Measurements from ENCODE around the gene NDUFB4. TPM values are rescaled to one million over a fixed set of nuclear protein-coding genes. Genes with fewer than 3 reads are reported as not detected.

Gene NDUFB4
- total RNA-seq, 5 donors from 2014 or later (not counting 1 experiment from before 2014, with no cell fraction given): 59.3 to 79.6 (median 73.6) TPM

DNA sequence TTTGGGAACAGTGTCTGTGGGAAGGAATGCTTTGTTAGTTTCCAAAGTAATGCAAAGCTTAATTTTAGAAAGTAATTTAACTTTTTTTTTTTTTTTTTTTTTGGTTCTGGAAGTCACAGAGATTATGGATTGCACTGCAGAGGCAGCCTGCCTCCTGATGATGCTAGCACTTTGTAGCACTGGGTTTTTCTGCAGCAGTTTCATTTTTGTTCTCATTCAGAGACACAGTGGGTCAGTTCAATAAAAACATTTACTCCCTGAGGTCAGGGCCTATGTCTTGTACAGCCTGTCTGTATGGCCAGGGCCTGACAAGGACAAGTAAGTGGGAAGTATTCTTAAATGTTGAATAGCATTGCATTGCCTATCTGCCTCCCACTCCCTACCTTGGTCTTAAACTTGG is 39.0 kb upstream of the NDUFB4 start:
- CTCF ChIA-PET: interaction anchor here (0.6 to 2.1 kb wide), 17 partner anchors 8 to 1681 kb away, joined by 3 to 7 read pairs (median 5); partner anchors contain the start of gene NDUFB4 (in 1 of the 2)
- Histone ChIP-seq H3K4me3 (ENCODE audit: control insufficient read depth in 1 of 2, extremely low read depth in 1 of 2, low read length in 1 of 2) (no peak overlapping the region), H3K4me1 (ENCODE audit: control insufficient read depth in 1 of 2, extremely low read depth in 1 of 2, insufficient read depth in 2 of 2, low read length in 2 of 2) (peaks cover 5 to 16% of the 10 kb centered on the region in 2 experiments), H3K9me3 (no peaks in the 10 kb centered on the region), H3K27me3 (replicated peaks in 1 of 2; ENCODE audit: control insufficient read depth in 2 of 2, extremely low read depth in 1 of 2, insufficient read depth in 2 of 2, low read length in 1 of 2) (peaks cover 0 to 15% of the 10 kb centered on the region in 2 experiments), H3K36me3 (ENCODE audit: control insufficient read depth in 2 of 2, extremely low read depth in 1 of 2, insufficient read depth in 1 of 2, low read length in 1 of 2) (no peaks in the 10 kb centered on the region), H3K27ac (ENCODE audit: low read length) (no peak overlapping the region)
- peaks cover 4 to 11% of the 10 kb centered on the region in 2 donors for H3K27me3 Mint-ChIP-seq
- DNase-seq: no peak
- H3K4me3 Mint-ChIP-seq: no peak overlapping the region
- H3K27ac Mint-ChIP-seq: no peak overlapping the region
- POLR2A ChIA-PET: interaction anchor here (0.6 to 0.9 kb wide), 4 partner anchors 9 to 330 kb away, joined by 3 to 9 read pairs (median 4); no protein-coding TSS in a partner anchor
- peaks cover 16 to 25% (median 18%) of the 10 kb centered on the region in 3 donors for H3K4me1 Mint-ChIP-seq
- no peak for ATAC-seq (replicated peaks in 1 of 4)
- no peaks in the 10 kb centered on the region for H3K36me3 Mint-ChIP-seq
- no peaks in the 10 kb centered on the region for H3K9me3 Mint-ChIP-seq

DNA sequence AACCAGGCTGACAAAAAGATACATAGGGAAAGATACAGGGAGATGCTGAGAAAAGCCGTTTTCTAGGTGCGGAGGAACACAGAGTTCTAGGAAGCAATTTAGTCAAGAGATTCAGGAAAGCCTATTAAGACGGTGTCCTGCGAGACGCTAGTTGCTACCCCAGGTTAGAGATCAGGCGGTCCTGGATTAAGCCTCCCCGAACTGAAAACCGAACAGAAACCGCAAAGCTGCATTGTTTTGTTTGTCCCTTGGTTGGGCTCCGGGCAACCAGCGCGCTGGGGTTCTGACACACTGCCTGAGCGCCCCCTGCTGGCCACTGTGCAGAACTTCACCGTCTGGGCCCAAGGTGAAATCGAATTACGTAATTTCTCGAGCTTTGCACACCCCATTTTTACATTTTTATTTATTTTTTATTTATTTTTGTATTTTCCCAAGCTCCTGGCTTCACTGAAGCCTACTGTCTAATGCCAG is 37.3 kb upstream of the NDUFB4 start:
- ChIA-PET CTCF (interaction anchor here (0.5 to 4.1 kb wide), 38 partner anchors 9 to 714 kb away, joined by 3 to 46 read pairs (median 4); partner anchors contain the start of genes NDUFB4 (in 2 of the 2), GTF2E1 (in 1 of the 2), LRRC58 (in 1 of the 2) and RABL3 (in 1 of the 2)), POLR2A (interaction anchor here (0.5 to 1.2 kb wide), 7 partner anchors 9 to 463 kb away, joined by 3 to 9 read pairs (median 4); partner anchors contain the start of gene NDUFB4 (in 1 of the 2))
- Histone ChIP-seq H3K27ac (ENCODE audit: low read length) (no peak overlapping the region), H3K9me3 (no peaks in the 10 kb centered on the region), H3K4me1 (ENCODE audit: control insufficient read depth in 1 of 2, extremely low read depth in 1 of 2, insufficient read depth in 2 of 2, low read length in 2 of 2) (peaks cover 5 to 16% of the 10 kb centered on the region in 2 experiments), H3K27me3 (replicated peaks in 1 of 2; ENCODE audit: control insufficient read depth in 2 of 2, extremely low read depth in 1 of 2, insufficient read depth in 2 of 2, low read length in 1 of 2) (peaks cover 0 to 18% of the 10 kb centered on the region in 2 experiments), H3K4me3 (ENCODE audit: control insufficient read depth in 1 of 2, extremely low read depth in 1 of 2, low read length in 1 of 2) (peak overlapping the region; percentile 48 to 63), H3K36me3 (ENCODE audit: control insufficient read depth in 2 of 2, extremely low read depth in 1 of 2, insufficient read depth in 1 of 2, low read length in 1 of 2) (no peaks in the 10 kb centered on the region)
- Mint-ChIP-seq H3K4me1 (peaks cover 16 to 25% (median 18%) of the 10 kb centered on the region in 3 donors), H3K27me3 (peaks cover 4 to 11% of the 10 kb centered on the region in 2 donors), H3K27ac (peak overlapping the region in 1 of 2 donors; percentile 46), H3K9me3 (no peaks in the 10 kb centered on the region), H3K4me3 (peak overlapping the region; percentile 70 to 76 (median 74)), H3K36me3 (no peaks in the 10 kb centered on the region)
- WGBS (ENCODE audit: insufficient coverage): 4% methylated on average over 13 of the region's 17 CpGs
- peak; percentile 72 to 93 (median 86) for DNase-seq
- peak; percentile 82 to 90 (median 86) for ATAC-seq (replicated peaks in 1 of 4)

DNA sequence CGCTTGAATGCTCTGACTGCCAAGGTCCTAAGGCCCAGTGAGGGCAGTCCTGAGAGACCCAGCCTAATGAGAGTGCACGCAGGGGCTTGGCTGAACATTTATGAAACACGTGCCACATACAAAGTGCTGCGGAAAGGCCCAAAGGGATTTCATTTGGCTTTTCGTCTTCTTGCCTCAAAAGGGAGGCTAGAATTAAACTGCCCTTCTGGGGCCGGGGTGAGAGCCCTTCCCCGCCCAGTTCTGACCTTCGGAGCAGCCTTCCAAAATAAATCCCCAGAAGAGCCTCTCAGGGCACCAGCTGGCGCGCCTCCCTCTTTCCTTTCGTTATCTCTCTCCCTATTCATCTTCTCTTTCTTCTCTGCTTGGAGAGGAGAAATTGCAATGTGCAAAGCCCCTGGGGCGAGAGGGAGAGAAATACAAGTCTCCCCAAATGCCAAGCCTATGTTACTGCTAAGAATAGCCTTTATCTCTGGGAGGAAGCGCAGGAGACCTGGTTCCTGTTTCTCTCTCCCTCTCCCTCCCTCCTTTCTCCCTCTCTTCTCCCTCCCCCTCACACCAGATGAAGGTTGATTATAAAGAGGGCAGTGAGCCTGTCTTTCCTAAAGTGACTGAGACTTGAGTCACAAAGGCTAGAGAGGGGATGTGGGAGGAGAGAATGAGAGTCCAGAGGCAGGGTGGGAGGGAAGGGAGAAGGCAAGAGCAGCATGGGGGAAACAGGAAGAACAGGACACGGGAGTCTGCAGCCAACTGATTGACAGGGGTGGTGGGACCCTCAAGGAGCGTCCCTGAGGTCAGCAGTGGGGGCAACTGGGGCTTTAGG is 36.7 kb upstream of the NDUFB4 start:
- ATAC-seq (replicated peaks in 1 of 4): peak; percentile 22 to 53 (median 34)
- ChIA-PET POLR2A (interaction anchor here (0.5 to 1.1 kb wide), 5 partner anchors 9 to 464 kb away, joined by 3 to 6 read pairs (median 4); partner anchors contain the start of gene NDUFB4 (in 1 of the 2)), CTCF (interaction anchor here (0.6 to 4.1 kb wide), 34 partner anchors 8 to 715 kb away, joined by 3 to 46 read pairs (median 6); partner anchors contain the start of genes NDUFB4 (in 2 of the 2), GTF2E1 (in 1 of the 2), LRRC58 (in 1 of the 2) and RABL3 (in 1 of the 2))
- 17% methylated on average over 4 of the region's 15 CpGs for WGBS (ENCODE audit: insufficient coverage)
- Mint-ChIP-seq H3K4me3 (peak overlapping the region; percentile 52 to 70 (median 56)), H3K4me1 (peaks cover 16 to 25% (median 18%) of the 10 kb centered on the region in 3 donors), H3K27me3 (peaks cover 8 to 11% of the 10 kb centered on the region in 2 donors), H3K9me3 (no peaks in the 10 kb centered on the region), H3K36me3 (no peaks in the 10 kb centered on the region), H3K27ac (no peak overlapping the region)
- peaks cover 0 to 18% of the 10 kb centered on the region in 2 experiments for H3K27me3 ChIP-seq (replicated peaks in 1 of 2; ENCODE audit: control insufficient read depth in 2 of 2, extremely low read depth in 1 of 2, insufficient read depth in 2 of 2, low read length in 1 of 2)
- H3K9me3 ChIP-seq: no peaks in the 10 kb centered on the region
- H3K4me3 ChIP-seq (ENCODE audit: control insufficient read depth in 1 of 2, extremely low read depth in 1 of 2, low read length in 1 of 2): peak overlapping the region; percentile 48 to 63
- peak in 1 of 35 experiments; percentile 4 for DNase-seq
- no peak overlapping the region for H3K27ac ChIP-seq (ENCODE audit: low read length)
- no peaks in the 10 kb centered on the region for H3K36me3 ChIP-seq (ENCODE audit: control insufficient read depth in 2 of 2, extremely low read depth in 1 of 2, insufficient read depth in 1 of 2, low read length in 1 of 2)
- peaks cover 5 to 16% of the 10 kb centered on the region in 2 experiments for H3K4me1 ChIP-seq (ENCODE audit: control insufficient read depth in 1 of 2, extremely low read depth in 1 of 2, insufficient read depth in 2 of 2, low read length in 2 of 2)

- no peaks in the 10 kb centered on the region for H3K36me3 Mint-ChIP-seq
- H3K9me3 Mint-ChIP-seq: no peaks in the 10 kb centered on the region
- no peak for ATAC-seq (replicated peaks in 1 of 4)
- Histone ChIP-seq H3K9me3 (no peaks in the 10 kb centered on the region), H3K36me3 (ENCODE audit: control insufficient read depth in 2 of 2, extremely low read depth in 1 of 2, insufficient read depth in 1 of 2, low read length in 1 of 2) (no peaks in the 10 kb centered on the region), H3K4me3 (ENCODE audit: control insufficient read depth in 1 of 2, extremely low read depth in 1 of 2, low read length in 1 of 2) (no peak overlapping the region), H3K4me1 (ENCODE audit: control insufficient read depth in 1 of 2, extremely low read depth in 1 of 2, insufficient read depth in 2 of 2, low read length in 2 of 2) (peaks cover 5 to 16% of the 10 kb centered on the region in 2 experiments), H3K27ac (ENCODE audit: low read length) (no peak overlapping the region), H3K27me3 (replicated peaks in 1 of 2; ENCODE audit: control insufficient read depth in 2 of 2, extremely low read depth in 1 of 2, insufficient read depth in 2 of 2, low read length in 1 of 2) (peaks cover 0 to 18% of the 10 kb centered on the region in 2 experiments)
- peaks cover 16 to 25% (median 18%) of the 10 kb centered on the region in 3 donors for H3K4me1 Mint-ChIP-seq
- WGBS (ENCODE audit: insufficient coverage): 85% methylated on average over 4 of the region's 12 CpGs
- CTCF ChIA-PET: interaction anchor here (0.6 to 4.1 kb wide), 19 partner anchors 34 to 838 kb away, joined by 3 to 46 read pairs (median 4); partner anchors contain the start of genes GTF2E1 (in 1 of the 2), NDUFB4 (in 1 of the 2) and RABL3 (in 1 of the 2)
- DNase-seq: no peak
- peaks cover 8 to 11% of the 10 kb centered on the region in 2 donors for H3K27me3 Mint-ChIP-seq
- POLR2A ChIA-PET: interaction anchor here in 1 of 2 donors (0.6 kb wide), 1 partner anchor 234 kb away, joined by 7 read pairs; no protein-coding TSS in a partner anchor
- no peak overlapping the region for H3K4me3 Mint-ChIP-seq
- no peak overlapping the region for H3K27ac Mint-ChIP-seq
Measured at GRCh38 chr3:120560304-120561250, 35.6 kb upstream of the NDUFB4 start.

DNA sequence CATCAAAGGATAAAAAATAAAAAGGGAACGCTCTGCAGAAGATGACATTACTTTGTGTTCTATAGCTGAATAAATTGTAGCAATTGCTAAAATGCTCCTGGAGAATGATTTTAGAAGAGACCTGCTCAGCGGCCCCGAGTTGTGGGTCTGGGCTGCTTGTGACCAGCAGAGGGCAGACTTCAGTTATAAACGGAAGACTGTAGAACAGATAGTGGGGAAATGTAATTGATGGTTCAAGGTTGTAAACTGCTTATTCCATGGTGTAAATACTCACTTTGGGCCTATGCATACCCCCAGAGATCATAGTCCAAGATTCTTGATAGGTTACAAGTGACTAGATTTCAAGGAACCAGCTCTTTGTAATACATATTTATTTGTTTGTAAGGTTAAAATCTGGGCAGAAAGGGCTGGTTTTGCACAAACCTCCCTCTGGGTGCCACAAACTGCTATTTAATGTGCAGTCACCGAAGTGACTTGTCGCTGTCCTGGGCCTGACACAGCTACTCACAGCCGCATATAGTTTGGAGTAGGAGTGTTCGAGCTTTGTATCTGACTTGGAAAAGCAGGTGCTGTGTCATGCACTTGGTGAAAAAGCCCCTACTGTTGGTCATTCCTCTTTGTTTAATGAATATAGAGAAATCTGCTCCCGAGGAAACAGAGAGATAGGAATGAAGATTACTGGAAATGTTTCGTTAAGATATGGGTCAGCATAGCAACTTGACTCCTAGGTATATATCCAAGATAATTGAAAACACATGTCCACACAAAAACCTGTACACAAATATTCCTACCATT is 34.7 kb upstream of the NDUFB4 start:
- DNase-seq (peak; percentile 37 to 84 (median 64)), ATAC-seq (replicated peaks in 1 of 4) (peak; percentile 58 to 66 (median 64))
- H3K36me3 Mint-ChIP-seq: no peaks in the 10 kb centered on the region
- 44% methylated on average over 7 of the region's 10 CpGs for WGBS (ENCODE audit: insufficient coverage)
- H3K4me3 ChIP-seq (ENCODE audit: control insufficient read depth in 1 of 2, extremely low read depth in 1 of 2, low read length in 1 of 2): no peak overlapping the region
- CTCF ChIA-PET: interaction anchor here (0.6 to 4.1 kb wide), 17 partner anchors 33 to 839 kb away, joined by 3 to 46 read pairs (median 5); partner anchors contain the start of genes GTF2E1 (in 1 of the 2), NDUFB4 (in 1 of the 2) and RABL3 (in 1 of the 2)
- no peak overlapping the region for H3K27ac Mint-ChIP-seq
- no peaks in the 10 kb centered on the region for H3K36me3 ChIP-seq (ENCODE audit: control insufficient read depth in 2 of 2, extremely low read depth in 1 of 2, insufficient read depth in 1 of 2, low read length in 1 of 2)
- H3K9me3 ChIP-seq: no peaks in the 10 kb centered on the region
- no peak overlapping the region for H3K4me3 Mint-ChIP-seq
- H3K4me1 Mint-ChIP-seq: peaks cover 16 to 25% (median 18%) of the 10 kb centered on the region in 3 donors
- no peaks in the 10 kb centered on the region for H3K9me3 Mint-ChIP-seq
- H3K27me3 Mint-ChIP-seq: peaks cover 8 to 11% of the 10 kb centered on the region in 2 donors
- peaks cover 5 to 16% of the 10 kb centered on the region in 2 experiments for H3K4me1 ChIP-seq (ENCODE audit: control insufficient read depth in 1 of 2, extremely low read depth in 1 of 2, insufficient read depth in 2 of 2, low read length in 2 of 2)
- POLR2A ChIA-PET: no interaction called here
- H3K27ac ChIP-seq (ENCODE audit: low read length): no peak overlapping the region
- H3K27me3 ChIP-seq (replicated peaks in 1 of 2; ENCODE audit: control insufficient read depth in 2 of 2, extremely low read depth in 1 of 2, insufficient read depth in 2 of 2, low read length in 1 of 2): peaks cover 0 to 18% of the 10 kb centered on the region in 2 experiments

Measured in T-cell (primary cell).